ENCODE results near the gene TTC29.

Gene TTC29

DNA sequence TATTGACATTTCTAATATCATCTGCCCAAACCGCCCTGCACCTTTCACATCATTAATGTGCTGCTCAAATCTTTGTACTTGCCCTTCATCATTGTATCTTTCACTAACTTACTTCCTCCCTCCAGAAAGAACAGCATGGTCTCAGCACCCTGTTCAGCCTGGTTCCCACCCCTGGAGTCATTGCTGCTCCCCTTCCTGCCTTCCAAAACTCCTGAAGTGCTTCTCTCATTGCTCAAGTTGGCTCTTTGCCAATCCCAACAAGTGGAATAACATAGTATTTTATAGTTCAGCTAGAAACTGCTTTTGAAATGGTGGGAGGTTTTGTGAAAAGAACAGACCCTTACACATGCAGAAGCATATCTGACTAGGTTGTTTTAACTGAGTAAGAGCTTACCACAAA lies 14.0 kb upstream of the TTC29 start:
- no peak overlapping the region for H3K9ac ChIP-seq (ENCODE audit: low read length)
- H3K27me3 ChIP-seq (ENCODE audit: low read length): no peaks in the 10 kb centered on the region
- H3K9me3 ChIP-seq (ENCODE audit: insufficient read depth, low read length): no peaks in the 10 kb centered on the region
- no peaks in the 10 kb centered on the region for H3K79me2 ChIP-seq (ENCODE audit: insufficient read depth, low read length)
- H4K20me1 ChIP-seq (ENCODE audit: low read depth, low read length): no peaks in the 10 kb centered on the region
- no peak for TF ChIP-seq EZH2phosphoT487 (conservative IDR thresholded peaks at IDR 0.05; ENCODE audit: low read length)
- TF ChIP-seq, protein P1, sequence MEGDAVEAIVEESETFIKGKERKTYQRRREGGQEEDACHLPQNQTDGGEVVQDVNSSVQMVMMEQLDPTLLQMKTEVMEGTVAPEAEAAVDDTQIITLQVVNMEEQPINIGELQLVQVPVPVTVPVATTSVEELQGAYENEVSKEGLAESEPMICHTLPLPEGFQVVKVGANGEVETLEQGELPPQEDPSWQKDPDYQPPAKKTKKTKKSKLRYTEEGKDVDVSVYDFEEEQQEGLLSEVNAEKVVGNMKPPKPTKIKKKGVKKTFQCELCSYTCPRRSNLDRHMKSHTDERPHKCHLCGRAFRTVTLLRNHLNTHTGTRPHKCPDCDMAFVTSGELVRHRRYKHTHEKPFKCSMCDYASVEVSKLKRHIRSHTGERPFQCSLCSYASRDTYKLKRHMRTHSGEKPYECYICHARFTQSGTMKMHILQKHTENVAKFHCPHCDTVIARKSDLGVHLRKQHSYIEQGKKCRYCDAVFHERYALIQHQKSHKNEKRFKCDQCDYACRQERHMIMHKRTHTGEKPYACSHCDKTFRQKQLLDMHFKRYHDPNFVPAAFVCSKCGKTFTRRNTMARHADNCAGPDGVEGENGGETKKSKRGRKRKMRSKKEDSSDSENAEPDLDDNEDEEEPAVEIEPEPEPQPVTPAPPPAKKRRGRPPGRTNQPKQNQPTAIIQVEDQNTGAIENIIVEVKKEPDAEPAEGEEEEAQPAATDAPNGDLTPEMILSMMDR (IDR thresholded peaks at IDR 0.05; ENCODE audit: insufficient read depth, low read length, poor library complexity, severe bottlenecking): no peak
- H3K27ac ChIP-seq (ENCODE audit: low read depth, low read length): no peak overlapping the region
- H3K4me3 ChIP-seq (ENCODE audit: insufficient read depth, low read length, poor library complexity, severe bottlenecking): no peak overlapping the region
- no peaks in the 10 kb centered on the region for H3K36me3 ChIP-seq (ENCODE audit: low read length)
- no peak overlapping the region for H3K4me2 ChIP-seq (ENCODE audit: low read depth, low read length, poor library complexity, severe bottlenecking)
- no peaks in the 10 kb centered on the region for H3F3A ChIP-seq (ENCODE audit: insufficient read depth)
- H3K9me2 ChIP-seq (replicated peaks; ENCODE audit: insufficient read depth, low read length): no peaks in the 10 kb centered on the region
- H2AFZ ChIP-seq (ENCODE audit: low read depth, low read length, severe bottlenecking): no peak overlapping the region

DNA sequence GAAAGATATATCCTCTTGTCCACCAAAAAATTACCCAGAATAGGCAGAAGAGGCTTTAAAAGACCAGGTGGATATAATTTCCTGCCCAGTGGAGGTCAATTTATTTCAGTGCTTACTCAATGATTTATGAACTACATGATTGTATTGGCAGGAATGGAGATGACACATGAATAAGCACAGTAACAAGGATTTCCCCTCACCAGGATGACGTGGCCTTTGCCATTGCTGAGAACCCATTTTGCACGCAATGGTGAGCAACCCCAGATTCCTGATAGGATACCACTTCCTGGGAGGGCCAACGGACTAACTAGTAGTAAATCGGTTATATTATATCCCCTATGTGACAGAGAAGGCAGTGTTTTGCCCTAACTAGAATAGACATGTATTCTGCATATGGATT lies 11.6 kb upstream of the TTC29 start:
- Histone ChIP-seq H3K79me2 (ENCODE audit: insufficient read depth, low read length) (no peaks in the 10 kb centered on the region), H3K9me2 (replicated peaks; ENCODE audit: insufficient read depth, low read length) (no peaks in the 10 kb centered on the region), H3K9me3 (ENCODE audit: insufficient read depth, low read length) (no peaks in the 10 kb centered on the region), H3F3A (ENCODE audit: insufficient read depth) (no peaks in the 10 kb centered on the region), H2AFZ (ENCODE audit: low read depth, low read length, severe bottlenecking) (no peak overlapping the region), H4K20me1 (ENCODE audit: low read depth, low read length) (no peaks in the 10 kb centered on the region), H3K36me3 (ENCODE audit: low read length) (no peaks in the 10 kb centered on the region), H3K4me3 (ENCODE audit: insufficient read depth, low read length, poor library complexity, severe bottlenecking) (no peak overlapping the region), H3K27ac (ENCODE audit: low read depth, low read length) (no peak overlapping the region), H3K27me3 (ENCODE audit: low read length) (no peaks in the 10 kb centered on the region), H3K4me2 (ENCODE audit: low read depth, low read length, poor library complexity, severe bottlenecking) (no peak overlapping the region), H3K9ac (ENCODE audit: low read length) (no peak overlapping the region)
- TF ChIP-seq EZH2phosphoT487 (conservative IDR thresholded peaks at IDR 0.05; ENCODE audit: low read length): no peak

DNA sequence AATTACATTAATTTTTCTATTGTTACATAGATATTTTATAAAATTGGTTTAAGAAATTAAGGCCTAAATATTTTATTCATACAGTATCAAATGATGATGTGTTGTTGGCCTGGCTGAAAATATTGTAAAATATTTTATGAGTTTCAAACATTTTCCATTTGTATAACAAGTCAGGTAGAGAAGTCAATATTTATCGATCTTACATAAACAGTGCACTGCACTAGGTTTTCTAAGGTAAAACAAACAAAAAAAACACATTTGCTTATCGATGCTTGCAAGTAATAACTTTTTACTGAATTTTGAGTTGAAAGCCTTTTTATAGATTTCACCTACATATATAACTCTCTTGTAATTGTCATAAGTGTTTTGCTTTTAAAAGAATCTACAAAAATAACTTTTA lies 7.2 kb upstream of the TTC29 start:
- Histone ChIP-seq H3K4me2 (ENCODE audit: low read depth, low read length, poor library complexity, severe bottlenecking) (no peak overlapping the region), H3K4me3 (ENCODE audit: insufficient read depth, low read length, poor library complexity, severe bottlenecking) (no peak overlapping the region), H3K79me2 (ENCODE audit: insufficient read depth, low read length) (no peaks in the 10 kb centered on the region), H3K9me3 (ENCODE audit: insufficient read depth, low read length) (no peaks in the 10 kb centered on the region), H3K36me3 (ENCODE audit: low read length) (no peaks in the 10 kb centered on the region), H3K27ac (ENCODE audit: low read depth, low read length) (no peak overlapping the region), H4K20me1 (ENCODE audit: low read depth, low read length) (no peaks in the 10 kb centered on the region), H3F3A (ENCODE audit: insufficient read depth) (no peaks in the 10 kb centered on the region), H3K9me2 (replicated peaks; ENCODE audit: insufficient read depth, low read length) (no peaks in the 10 kb centered on the region), H2AFZ (ENCODE audit: low read depth, low read length, severe bottlenecking) (no peak overlapping the region), H3K9ac (ENCODE audit: low read length) (no peak overlapping the region), H3K27me3 (ENCODE audit: low read length) (no peaks in the 10 kb centered on the region)
- TF ChIP-seq, protein P1 (IDR thresholded peaks at IDR 0.05; ENCODE audit: insufficient read depth, low read length, poor library complexity, severe bottlenecking): no peak
- no peak for TF ChIP-seq EZH2phosphoT487 (conservative IDR thresholded peaks at IDR 0.05; ENCODE audit: low read length)

DNA sequence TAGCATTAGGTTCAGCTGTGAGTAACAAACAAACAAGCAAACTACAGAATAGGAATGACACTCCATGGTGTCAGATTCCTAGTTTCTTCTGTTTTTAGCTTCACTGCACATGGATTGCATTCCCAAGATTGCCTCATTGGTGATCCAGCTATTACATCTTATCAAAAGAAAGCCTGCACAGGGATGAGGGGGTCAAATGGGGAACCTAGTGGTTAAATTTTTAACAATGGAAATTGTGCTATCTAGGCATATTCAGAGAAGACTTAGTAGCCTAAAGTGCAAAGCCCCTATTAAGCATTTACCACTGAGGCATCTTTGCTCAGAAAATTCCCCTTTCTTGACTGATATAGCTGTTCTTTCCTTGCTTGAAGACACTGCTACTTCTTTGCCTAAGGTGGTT lies 3.9 kb upstream of the TTC29 start:
- no peaks in the 10 kb centered on the region for H3K79me2 ChIP-seq (ENCODE audit: insufficient read depth, low read length)
- no peak overlapping the region for H3K4me3 ChIP-seq (ENCODE audit: insufficient read depth, low read length, poor library complexity, severe bottlenecking)
- H3F3A ChIP-seq (ENCODE audit: insufficient read depth): no peaks in the 10 kb centered on the region

More for the DNA sequence above, 3.9 kb upstream of the TTC29 start:
- Histone ChIP-seq H2AFZ (ENCODE audit: low read depth, low read length, severe bottlenecking) (no peak overlapping the region), H3K9me3 (ENCODE audit: insufficient read depth, low read length) (no peaks in the 10 kb centered on the region), H3K27me3 (ENCODE audit: low read length) (no peaks in the 10 kb centered on the region), H3K9ac (ENCODE audit: low read length) (no peak overlapping the region), H3K27ac (ENCODE audit: low read depth, low read length) (no peak overlapping the region), H3K9me2 (replicated peaks; ENCODE audit: insufficient read depth, low read length) (no peaks in the 10 kb centered on the region), H4K20me1 (ENCODE audit: low read depth, low read length) (no peaks in the 10 kb centered on the region), H3K36me3 (ENCODE audit: low read length) (no peaks in the 10 kb centered on the region), H3K4me2 (ENCODE audit: low read depth, low read length, poor library complexity, severe bottlenecking) (no peak overlapping the region)
- TF ChIP-seq, protein P1 (IDR thresholded peaks at IDR 0.05; ENCODE audit: insufficient read depth, low read length, poor library complexity, severe bottlenecking): no peak
- no peak for TF ChIP-seq EZH2phosphoT487 (conservative IDR thresholded peaks at IDR 0.05; ENCODE audit: low read length)
